ENCODE data around the gene ERCC6L2. TPM values are rescaled to one million over a fixed set of nuclear protein-coding genes. Genes with fewer than 3 reads are reported as not detected.

ERCC6L2 gene
- total RNA-seq, 1 donor from 2014 or later, result 52.3 TPM

DNA sequence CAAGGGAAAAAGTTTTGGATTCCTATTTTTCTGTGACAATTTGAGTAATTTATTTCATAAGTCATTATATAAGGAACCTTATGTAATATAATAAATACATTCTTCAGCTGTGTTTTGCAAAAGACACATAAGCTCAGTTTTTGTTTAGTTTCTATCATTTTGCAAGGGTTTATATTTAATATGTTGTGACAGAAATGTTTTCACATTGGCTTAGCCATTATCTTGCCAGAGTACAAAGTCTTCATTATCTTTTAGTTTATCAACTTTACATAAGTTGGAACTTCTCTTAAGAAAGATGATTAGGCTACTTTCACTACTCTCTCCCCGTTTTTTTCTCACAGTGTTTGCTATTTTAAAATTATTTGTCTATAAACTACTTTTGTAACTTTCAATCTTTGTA is 54.8 kb downstream of the ERCC6L2 start:
- POLR2A ChIA-PET, result no interaction called here

DNA sequence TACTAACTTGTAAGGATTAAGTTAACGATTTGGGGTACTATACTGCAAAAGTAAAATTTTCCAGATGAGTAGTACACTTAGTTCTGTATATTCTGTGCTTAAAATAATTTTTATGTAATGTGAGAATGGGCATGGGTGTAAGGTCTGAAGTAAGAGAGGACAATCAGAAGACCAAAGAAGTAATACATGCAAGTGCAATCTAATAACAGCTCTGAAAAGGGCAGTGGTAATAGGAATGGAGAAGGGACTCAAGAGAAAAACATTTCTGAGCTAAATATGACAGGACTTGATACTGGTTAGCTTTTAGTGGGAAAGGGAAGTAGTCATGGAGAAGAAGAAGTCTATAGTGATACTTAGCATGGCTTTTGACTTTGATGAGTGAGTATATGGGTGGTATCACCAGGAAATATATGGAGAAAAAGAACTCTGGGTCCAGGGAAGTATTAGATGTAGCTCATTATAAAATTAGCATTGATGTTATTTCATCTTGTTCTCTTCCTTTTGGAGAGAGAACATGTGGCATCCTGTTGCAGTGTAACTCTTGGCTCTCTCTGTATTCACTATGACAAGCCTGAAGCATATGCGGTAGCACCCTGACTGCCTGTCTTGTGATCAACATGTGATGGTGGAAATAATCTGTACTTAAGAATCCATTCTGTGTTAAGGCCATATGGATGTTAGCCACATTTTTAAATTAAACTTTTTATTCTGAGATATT is 60.5 kb downstream of the ERCC6L2 start:
- CTCF ChIA-PET, result no interaction called here

More for the DNA sequence above, 54.8 kb downstream of the ERCC6L2 start:
- Mint-ChIP-seq H3K9me3 (no peaks in the 10 kb centered on the region), H3K27me3 (no peaks in the 10 kb centered on the region), H3K27ac (no peak overlapping the region), H3K4me3 (no peak overlapping the region), H3K36me3 (ENCODE audit: low read depth) (peaks cover 78% of the 10 kb centered on the region), H3K4me1 (no peaks in the 10 kb centered on the region)
- intact Hi-C loops (cut with micrococcal nuclease), result no loop called here
- ATAC-seq (ENCODE audit: low read depth) (no peak), DNase-seq (no peak)
- TF ChIP-seq, protein P1, sequence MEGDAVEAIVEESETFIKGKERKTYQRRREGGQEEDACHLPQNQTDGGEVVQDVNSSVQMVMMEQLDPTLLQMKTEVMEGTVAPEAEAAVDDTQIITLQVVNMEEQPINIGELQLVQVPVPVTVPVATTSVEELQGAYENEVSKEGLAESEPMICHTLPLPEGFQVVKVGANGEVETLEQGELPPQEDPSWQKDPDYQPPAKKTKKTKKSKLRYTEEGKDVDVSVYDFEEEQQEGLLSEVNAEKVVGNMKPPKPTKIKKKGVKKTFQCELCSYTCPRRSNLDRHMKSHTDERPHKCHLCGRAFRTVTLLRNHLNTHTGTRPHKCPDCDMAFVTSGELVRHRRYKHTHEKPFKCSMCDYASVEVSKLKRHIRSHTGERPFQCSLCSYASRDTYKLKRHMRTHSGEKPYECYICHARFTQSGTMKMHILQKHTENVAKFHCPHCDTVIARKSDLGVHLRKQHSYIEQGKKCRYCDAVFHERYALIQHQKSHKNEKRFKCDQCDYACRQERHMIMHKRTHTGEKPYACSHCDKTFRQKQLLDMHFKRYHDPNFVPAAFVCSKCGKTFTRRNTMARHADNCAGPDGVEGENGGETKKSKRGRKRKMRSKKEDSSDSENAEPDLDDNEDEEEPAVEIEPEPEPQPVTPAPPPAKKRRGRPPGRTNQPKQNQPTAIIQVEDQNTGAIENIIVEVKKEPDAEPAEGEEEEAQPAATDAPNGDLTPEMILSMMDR (IDR thresholded peaks at IDR 0.05), result no peak
- CTCF ChIA-PET, result no interaction called here

DNA sequence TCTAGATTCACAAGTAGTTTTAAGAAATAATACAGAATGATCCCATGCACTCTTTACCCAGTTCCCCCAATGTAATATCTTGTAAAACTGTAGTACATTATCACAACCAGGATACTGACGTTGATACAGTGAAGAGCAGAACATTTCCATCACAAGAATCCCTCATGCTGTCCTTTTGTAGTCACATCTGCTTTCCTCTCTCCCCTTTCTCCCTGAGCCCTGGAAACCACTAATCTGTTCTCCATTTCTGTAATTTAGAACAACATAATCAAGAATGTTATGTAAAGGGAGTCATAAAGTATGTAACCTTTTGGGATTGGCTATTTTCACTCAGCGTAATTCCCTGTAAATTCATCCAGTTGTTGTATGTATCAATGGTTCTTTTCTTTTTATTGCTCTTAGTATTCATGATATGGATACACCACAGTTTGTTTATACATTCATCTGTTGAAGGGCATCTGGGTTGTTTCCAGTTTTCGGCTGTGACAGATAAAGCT is 61.1 kb downstream of the ERCC6L2 start:
- H3K36me3 Mint-ChIP-seq (ENCODE audit: low read depth), result peaks cover 84% of the 10 kb centered on the region
- TF ChIP-seq, protein P1 (IDR thresholded peaks at IDR 0.05), result no peak
- CTCF ChIA-PET, result no interaction called here

More for the DNA sequence above, 60.5 kb downstream of the ERCC6L2 start:
- H3K4me1 Mint-ChIP-seq, result no peaks in the 10 kb centered on the region
- no peak overlapping the region for H3K4me3 Mint-ChIP-seq
- H3K27me3 Mint-ChIP-seq, result no peaks in the 10 kb centered on the region
- peaks cover 16% of the 10 kb centered on the region for H3K9me3 Mint-ChIP-seq
- POLR2A ChIA-PET, result no interaction called here
- TF ChIP-seq, protein P1 (IDR thresholded peaks at IDR 0.05), result no peak
- intact Hi-C loops (cut with micrococcal nuclease), result no loop called here
- peaks cover 86% of the 10 kb centered on the region for H3K36me3 Mint-ChIP-seq (ENCODE audit: low read depth)
- no peak overlapping the region for H3K27ac Mint-ChIP-seq
- ATAC-seq (ENCODE audit: low read depth) (no peak), DNase-seq (no peak)

DNA sequence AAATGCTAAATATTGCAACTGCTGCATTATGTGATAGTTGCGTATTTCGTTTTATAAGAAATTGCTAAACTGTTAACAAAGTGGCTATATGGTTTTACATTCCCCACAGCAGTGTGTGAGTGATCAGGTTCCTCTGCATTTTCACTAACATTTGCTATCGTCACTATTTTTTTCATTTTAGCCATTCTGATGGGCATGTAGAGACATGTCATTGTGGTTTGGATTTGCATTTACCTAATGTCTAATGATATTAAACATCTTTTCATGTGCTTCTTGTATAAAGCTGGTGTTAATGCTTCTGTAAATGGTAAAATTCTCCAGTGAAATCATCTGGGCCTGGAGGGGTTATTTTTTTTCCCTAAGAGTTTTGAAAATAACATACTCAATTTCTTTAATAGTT is 61.6 kb downstream of the ERCC6L2 start:
- intact Hi-C loops (cut with micrococcal nuclease), result no loop called here

More for the DNA sequence above, 61.1 kb downstream of the ERCC6L2 start:
- H3K9me3 Mint-ChIP-seq, result peaks cover 16% of the 10 kb centered on the region
- H3K27me3 Mint-ChIP-seq, result no peaks in the 10 kb centered on the region
- no peak overlapping the region for H3K27ac Mint-ChIP-seq
- no peak overlapping the region for H3K4me3 Mint-ChIP-seq
- intact Hi-C loops (cut with micrococcal nuclease), result no loop called here
- POLR2A ChIA-PET, result no interaction called here
- DNase-seq (no peak), ATAC-seq (ENCODE audit: low read depth) (no peak)
- H3K4me1 Mint-ChIP-seq, result no peaks in the 10 kb centered on the region

DNA sequence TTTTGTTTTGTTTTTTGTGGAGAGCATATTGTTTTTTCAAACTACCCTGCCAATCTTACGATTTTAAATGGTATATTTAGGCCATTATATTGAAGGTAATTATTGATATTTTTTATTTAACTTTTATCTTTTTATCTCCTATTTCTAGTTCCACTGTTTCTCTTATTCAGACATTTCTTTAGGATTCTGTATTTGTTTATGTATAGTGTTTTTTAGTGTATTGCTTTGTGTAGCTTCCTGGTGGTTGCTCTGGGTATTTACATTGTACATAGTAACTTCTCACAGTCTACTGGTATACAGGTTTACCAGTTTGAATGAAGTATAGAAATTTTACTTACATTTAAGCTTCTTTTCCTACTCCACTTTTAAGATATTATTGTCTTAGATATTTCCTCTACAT is 63.2 kb downstream of the ERCC6L2 start:
- TF ChIP-seq, protein P1 (IDR thresholded peaks at IDR 0.05), result no peak
- intact Hi-C loops (cut with micrococcal nuclease), result no loop called here
- Mint-ChIP-seq H3K27me3 (no peaks in the 10 kb centered on the region), H3K27ac (no peak overlapping the region), H3K36me3 (ENCODE audit: low read depth) (peaks cover 86% of the 10 kb centered on the region), H3K9me3 (peaks cover 24% of the 10 kb centered on the region), H3K4me1 (no peaks in the 10 kb centered on the region), H3K4me3 (no peak overlapping the region)
- DNase-seq (no peak), ATAC-seq (ENCODE audit: low read depth) (no peak)
- ChIA-PET CTCF (no interaction called here), POLR2A (no interaction called here)

More for the DNA sequence above, 61.6 kb downstream of the ERCC6L2 start:
- no peak overlapping the region for H3K27ac Mint-ChIP-seq
- H3K36me3 Mint-ChIP-seq (ENCODE audit: low read depth), result peaks cover 84% of the 10 kb centered on the region
- H3K9me3 Mint-ChIP-seq, result peaks cover 16% of the 10 kb centered on the region
- TF ChIP-seq, protein P1 (IDR thresholded peaks at IDR 0.05), result no peak
- CTCF ChIA-PET, result no interaction called here
- POLR2A ChIA-PET, result no interaction called here
- DNase-seq (no peak), ATAC-seq (ENCODE audit: low read depth) (no peak)
- no peak overlapping the region for H3K4me3 Mint-ChIP-seq
- H3K4me1 Mint-ChIP-seq, result no peaks in the 10 kb centered on the region
- no peaks in the 10 kb centered on the region for H3K27me3 Mint-ChIP-seq

All from activated B cell treated with CpG ODN at 0.5 μM for 24 hours (primary cell).